ENCODE data around the gene PRKG1. TPM values are rescaled to one million over a fixed set of nuclear protein-coding genes. Genes with fewer than 3 reads are reported as not detected.
"Not testable (repeated sequence)": the region's sequence is repeated elsewhere in the genome, so short reads cannot be mapped to it uniquely, and the experiment has no call there.

Gene PRKG1
- polyA plus RNA-seq, 2 donors: 0.84 to 0.87 TPM

GRCh38 chr10:51574248-51575048 lies 500.2 kb downstream of the PRKG1 start:
- no peak overlapping the region for H3K4me3 ChIP-seq (ENCODE audit: low read depth in 1 of 2, low read length in 2 of 2)
- H3K36me3 ChIP-seq (ENCODE audit: control insufficient read depth in 2 of 2, insufficient read depth in 2 of 2, low read length in 1 of 2): no peaks in the 10 kb centered on the region
- H3K27ac ChIP-seq (ENCODE audit: low read depth in 2 of 2, low read length in 1 of 2): no peak overlapping the region
- H3K4me1 ChIP-seq (ENCODE audit: control insufficient read depth in 2 of 2, insufficient read depth in 2 of 2, low read length in 1 of 2): no peaks in the 10 kb centered on the region
- no peaks in the 10 kb centered on the region for H3K9me3 ChIP-seq (ENCODE audit: control insufficient read depth in 2 of 2, insufficient read depth in 1 of 2, low read depth in 1 of 2, low read length in 1 of 2)
- WGBS, 2 donors: 72% methylated on average over 2 of the region's 2 CpGs
- H3K27me3 ChIP-seq (ENCODE audit: control insufficient read depth in 1 of 2, insufficient read depth in 2 of 2, low read length in 2 of 2): no peaks in the 10 kb centered on the region

- 83 to 84% methylated on average over 6 of the region's 6 CpGs for WGBS, 2 donors
- H3K4me3 ChIP-seq (ENCODE audit: low read depth in 1 of 2, low read length in 2 of 2): not testable (repeated sequence)
Measured at GRCh38 chr10:51581196-51581595, 506.9 kb downstream of the PRKG1 start.

GRCh38 chr10:51583976-51584375 lies 509.7 kb downstream of the PRKG1 start:
- Histone ChIP-seq H3K4me1 (ENCODE audit: control insufficient read depth in 2 of 2, insufficient read depth in 2 of 2, low read length in 1 of 2) (no peaks in the 10 kb centered on the region), H3K36me3 (ENCODE audit: control insufficient read depth in 2 of 2, insufficient read depth in 2 of 2, low read length in 1 of 2) (no peaks in the 10 kb centered on the region), H3K9me3 (ENCODE audit: control insufficient read depth in 2 of 2, insufficient read depth in 1 of 2, low read depth in 1 of 2, low read length in 1 of 2) (no peaks in the 10 kb centered on the region), H3K27ac (ENCODE audit: low read depth in 2 of 2, low read length in 1 of 2) (no peak overlapping the region), H3K27me3 (ENCODE audit: control insufficient read depth in 1 of 2, insufficient read depth in 2 of 2, low read length in 2 of 2) (no peaks in the 10 kb centered on the region), H3K4me3 (ENCODE audit: low read depth in 1 of 2, low read length in 2 of 2) (no peak overlapping the region)

More at GRCh38 chr10:51581196-51581595, 506.9 kb downstream of the PRKG1 start:
- not testable (repeated sequence) for H3K4me1 ChIP-seq (ENCODE audit: control insufficient read depth in 2 of 2, insufficient read depth in 2 of 2, low read length in 1 of 2); H3K27me3 ChIP-seq (ENCODE audit: control insufficient read depth in 1 of 2, insufficient read depth in 2 of 2, low read length in 2 of 2); H3K27ac ChIP-seq (ENCODE audit: low read depth in 2 of 2, low read length in 1 of 2); H3K36me3 ChIP-seq (ENCODE audit: control insufficient read depth in 2 of 2, insufficient read depth in 2 of 2, low read length in 1 of 2); H3K9me3 ChIP-seq (ENCODE audit: control insufficient read depth in 2 of 2, insufficient read depth in 1 of 2, low read depth in 1 of 2, low read length in 1 of 2)

DNA sequence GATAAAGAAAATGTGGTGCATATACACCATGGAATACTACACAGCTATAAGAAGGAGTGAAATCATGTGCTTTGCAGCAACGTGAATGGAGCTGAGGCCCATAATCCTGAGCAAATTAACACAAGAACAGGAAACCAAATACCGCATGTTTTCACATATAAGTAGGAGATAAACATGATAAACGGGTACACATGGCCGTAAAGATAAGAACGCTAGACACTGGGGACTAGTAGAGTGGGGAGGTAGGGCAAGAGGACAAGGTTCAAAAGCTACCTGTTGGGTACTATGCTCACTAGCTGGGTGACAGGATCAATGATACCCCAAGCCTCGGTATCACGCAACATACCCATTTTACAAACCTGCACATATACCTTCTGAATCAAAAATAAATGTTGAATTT lies 511.5 kb downstream of the PRKG1 start:
- Histone ChIP-seq H3K27me3 (ENCODE audit: control insufficient read depth in 1 of 2, insufficient read depth in 2 of 2, low read length in 2 of 2) (no peaks in the 10 kb centered on the region), H3K36me3 (ENCODE audit: control insufficient read depth in 2 of 2, insufficient read depth in 2 of 2, low read length in 1 of 2) (no peaks in the 10 kb centered on the region)
- 79 to 87% methylated on average over 7 of the region's 7 CpGs for WGBS, 2 donors

DNA sequence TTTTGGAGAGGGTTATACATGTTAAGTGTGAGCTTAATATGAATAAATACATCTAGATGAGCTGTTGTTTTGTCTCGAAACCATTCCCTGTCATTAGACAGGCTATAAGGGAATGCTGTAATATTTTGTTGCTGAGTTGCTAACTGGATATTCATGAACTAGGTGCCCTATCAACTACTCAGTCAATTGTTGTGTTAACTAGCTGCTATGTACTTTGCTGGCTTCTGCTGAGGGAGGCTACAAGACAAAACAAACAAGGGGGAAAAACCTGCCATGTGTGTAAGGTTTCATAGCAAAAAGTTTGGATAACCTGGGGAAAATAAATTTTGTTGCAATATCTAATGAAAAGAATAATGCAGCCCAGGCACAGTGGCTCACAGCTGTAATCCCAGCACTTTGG lies 514.7 kb downstream of the PRKG1 start:
- Histone ChIP-seq H3K9me3 (ENCODE audit: control insufficient read depth in 2 of 2, insufficient read depth in 1 of 2, low read depth in 1 of 2, low read length in 1 of 2) (no peaks in the 10 kb centered on the region), H3K36me3 (ENCODE audit: control insufficient read depth in 2 of 2, insufficient read depth in 2 of 2, low read length in 1 of 2) (no peaks in the 10 kb centered on the region), H3K4me3 (ENCODE audit: low read depth in 1 of 2, low read length in 2 of 2) (no peak overlapping the region), H3K4me1 (ENCODE audit: control insufficient read depth in 2 of 2, insufficient read depth in 2 of 2, low read length in 1 of 2) (no peaks in the 10 kb centered on the region), H3K27ac (ENCODE audit: low read depth in 2 of 2, low read length in 1 of 2) (no peak overlapping the region), H3K27me3 (ENCODE audit: control insufficient read depth in 1 of 2, insufficient read depth in 2 of 2, low read length in 2 of 2) (no peaks in the 10 kb centered on the region)
- WGBS, 2 donors: 85 to 86% methylated on average over 1 of the region's 1 CpG

More for the DNA sequence above, 511.5 kb downstream of the PRKG1 start:
- Histone ChIP-seq H3K4me1 (ENCODE audit: control insufficient read depth in 2 of 2, insufficient read depth in 2 of 2, low read length in 1 of 2) (no peaks in the 10 kb centered on the region), H3K9me3 (ENCODE audit: control insufficient read depth in 2 of 2, insufficient read depth in 1 of 2, low read depth in 1 of 2, low read length in 1 of 2) (no peaks in the 10 kb centered on the region), H3K27ac (ENCODE audit: low read depth in 2 of 2, low read length in 1 of 2) (no peak overlapping the region), H3K4me3 (ENCODE audit: low read depth in 1 of 2, low read length in 2 of 2) (no peak overlapping the region)

GRCh38 chr10:51590818-51591217 lies 516.5 kb downstream of the PRKG1 start:
- Histone ChIP-seq H3K27me3 (ENCODE audit: control insufficient read depth in 1 of 2, insufficient read depth in 2 of 2, low read length in 2 of 2) (no peaks in the 10 kb centered on the region), H3K4me1 (ENCODE audit: control insufficient read depth in 2 of 2, insufficient read depth in 2 of 2, low read length in 1 of 2) (no peaks in the 10 kb centered on the region), H3K4me3 (ENCODE audit: low read depth in 1 of 2, low read length in 2 of 2) (no peak overlapping the region), H3K9me3 (ENCODE audit: control insufficient read depth in 2 of 2, insufficient read depth in 1 of 2, low read depth in 1 of 2, low read length in 1 of 2) (no peaks in the 10 kb centered on the region), H3K36me3 (ENCODE audit: control insufficient read depth in 2 of 2, insufficient read depth in 2 of 2, low read length in 1 of 2) (no peaks in the 10 kb centered on the region), H3K27ac (ENCODE audit: low read depth in 2 of 2, low read length in 1 of 2) (no peak overlapping the region)
- 82 to 87% methylated on average over 2 of the region's 2 CpGs for WGBS, 2 donors

- Histone ChIP-seq H3K36me3 (ENCODE audit: control insufficient read depth in 2 of 2, insufficient read depth in 2 of 2, low read length in 1 of 2) (no peaks in the 10 kb centered on the region), H3K9me3 (ENCODE audit: control insufficient read depth in 2 of 2, insufficient read depth in 1 of 2, low read depth in 1 of 2, low read length in 1 of 2) (no peaks in the 10 kb centered on the region), H3K4me3 (ENCODE audit: low read depth in 1 of 2, low read length in 2 of 2) (no peak overlapping the region), H3K27ac (ENCODE audit: low read depth in 2 of 2, low read length in 1 of 2) (no peak overlapping the region), H3K27me3 (ENCODE audit: control insufficient read depth in 1 of 2, insufficient read depth in 2 of 2, low read length in 2 of 2) (no peaks in the 10 kb centered on the region), H3K4me1 (ENCODE audit: control insufficient read depth in 2 of 2, insufficient read depth in 2 of 2, low read length in 1 of 2) (no peaks in the 10 kb centered on the region)
- WGBS, 2 donors: 80 to 83% methylated on average over 3 of the region's 3 CpGs
Measured at GRCh38 chr10:51596695-51597094, 522.4 kb downstream of the PRKG1 start.

DNA sequence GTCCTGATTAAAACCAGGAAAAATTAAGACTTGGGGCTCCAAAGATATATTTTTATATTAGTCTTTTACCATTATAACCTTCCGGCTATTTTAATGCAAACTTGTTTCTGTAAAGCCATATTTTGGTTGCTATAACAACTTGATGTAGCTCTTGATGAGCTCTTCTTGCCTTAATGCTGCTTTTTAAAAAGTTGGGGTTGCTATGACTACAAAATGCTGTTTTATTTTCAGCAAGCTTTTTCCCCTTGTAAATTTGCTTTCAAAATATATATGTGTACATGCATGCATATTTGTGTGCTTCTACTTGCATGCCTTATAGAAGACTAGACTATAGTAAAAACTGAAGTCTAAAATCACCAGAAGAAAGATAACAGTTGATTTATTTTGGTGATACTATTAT lies 525.4 kb downstream of the PRKG1 start:
- no peaks in the 10 kb centered on the region for H3K4me1 ChIP-seq (ENCODE audit: control insufficient read depth in 2 of 2, insufficient read depth in 2 of 2, low read length in 1 of 2)
- no peaks in the 10 kb centered on the region for H3K27me3 ChIP-seq (ENCODE audit: control insufficient read depth in 1 of 2, insufficient read depth in 2 of 2, low read length in 2 of 2)
- H3K27ac ChIP-seq (ENCODE audit: low read depth in 2 of 2, low read length in 1 of 2): no peak overlapping the region
- H3K9me3 ChIP-seq (ENCODE audit: control insufficient read depth in 2 of 2, insufficient read depth in 1 of 2, low read depth in 1 of 2, low read length in 1 of 2): no peaks in the 10 kb centered on the region
- WGBS, 2 donors: 73 to 78% methylated on average over 1 of the region's 1 CpG
- no peaks in the 10 kb centered on the region for H3K36me3 ChIP-seq (ENCODE audit: control insufficient read depth in 2 of 2, insufficient read depth in 2 of 2, low read length in 1 of 2)
- H3K4me3 ChIP-seq (ENCODE audit: low read depth in 1 of 2, low read length in 2 of 2): no peak overlapping the region

DNA sequence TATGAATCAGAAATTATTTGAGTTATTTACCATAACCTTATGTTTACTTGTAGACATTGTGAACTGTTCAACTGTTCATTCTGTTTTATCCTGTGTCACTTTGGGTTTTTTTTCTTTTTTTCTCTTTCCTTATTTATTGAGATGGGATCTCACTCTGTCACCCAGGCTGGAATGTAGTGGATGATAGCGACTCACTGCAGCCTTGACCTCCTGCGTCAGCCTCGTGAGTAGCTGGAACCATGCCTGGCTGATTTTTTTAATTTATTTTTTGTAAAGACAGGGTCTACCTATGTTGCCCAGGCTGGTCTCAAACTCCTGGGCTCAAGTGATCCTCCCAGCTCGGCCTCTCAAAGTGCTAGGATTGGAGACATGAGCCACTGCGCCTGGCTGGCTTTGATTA lies 528.0 kb downstream of the PRKG1 start:
- H3K27me3 ChIP-seq (ENCODE audit: control insufficient read depth in 1 of 2, insufficient read depth in 2 of 2, low read length in 2 of 2): no peaks in the 10 kb centered on the region
- no peaks in the 10 kb centered on the region for H3K4me1 ChIP-seq (ENCODE audit: control insufficient read depth in 2 of 2, insufficient read depth in 2 of 2, low read length in 1 of 2)
- H3K4me3 ChIP-seq (ENCODE audit: low read depth in 1 of 2, low read length in 2 of 2): no peak overlapping the region
- no peaks in the 10 kb centered on the region for H3K9me3 ChIP-seq (ENCODE audit: control insufficient read depth in 2 of 2, insufficient read depth in 1 of 2, low read depth in 1 of 2, low read length in 1 of 2)
- H3K36me3 ChIP-seq (ENCODE audit: control insufficient read depth in 2 of 2, insufficient read depth in 2 of 2, low read length in 1 of 2): no peaks in the 10 kb centered on the region
- H3K27ac ChIP-seq (ENCODE audit: low read depth in 2 of 2, low read length in 1 of 2): no peak overlapping the region
- 84% methylated on average over 5 of the region's 5 CpGs for WGBS, 2 donors

- Histone ChIP-seq H3K4me1 (ENCODE audit: control insufficient read depth in 2 of 2, insufficient read depth in 2 of 2, low read length in 1 of 2) (no peaks in the 10 kb centered on the region), H3K4me3 (ENCODE audit: low read depth in 1 of 2, low read length in 2 of 2) (no peak overlapping the region)
- WGBS, 2 donors: 78% methylated on average over 5 of the region's 5 CpGs
Measured at GRCh38 chr10:51604579-51604978, 530.3 kb downstream of the PRKG1 start.

More at GRCh38 chr10:51604579-51604978, 530.3 kb downstream of the PRKG1 start:
- Histone ChIP-seq H3K27ac (ENCODE audit: low read depth in 2 of 2, low read length in 1 of 2) (no peak overlapping the region), H3K27me3 (ENCODE audit: control insufficient read depth in 1 of 2, insufficient read depth in 2 of 2, low read length in 2 of 2) (no peaks in the 10 kb centered on the region), H3K9me3 (ENCODE audit: control insufficient read depth in 2 of 2, insufficient read depth in 1 of 2, low read depth in 1 of 2, low read length in 1 of 2) (no peaks in the 10 kb centered on the region), H3K36me3 (ENCODE audit: control insufficient read depth in 2 of 2, insufficient read depth in 2 of 2, low read length in 1 of 2) (no peaks in the 10 kb centered on the region)

All from esophagus (tissue), 2 donors.